Upper lobe of left lung (tissue), 6 donors: ENCODE measurements around the gene TP73. TPM values are rescaled to one million over a fixed set of nuclear protein-coding genes. Genes with fewer than 3 reads are reported as not detected.

Source experiments
- ATAC-seq, 2 donors: fragments of 200-7000 bp; cut with Tn5 transposase; one replicate each; pipeline ENCODE4 v1.9.1; 2022; ENCODE audit warnings: mild to moderate bottlenecking in 2 of 2, moderate library complexity in 2 of 2; ENCODE audit not compliant: low FRiP score in 2 of 2
- DNase-seq, 2 donors: peaks; one replicate each; pipeline ENCODE4 v3.0.0-alpha.2; 2019 to 2020
- H3K27ac ChIP-seq, 4 donors: fragments of 200-600 bp; sonication (generic); one replicate each; pipeline ENCODE4 v1.5.1; 2016 to 2019
- H3K27me3 ChIP-seq, 4 donors: fragments of 200-600 bp; sonication (generic); one replicate each; pipeline ENCODE4 v1.5.1; 2017 to 2019
- H3K36me3 ChIP-seq, 4 donors: fragments of 200-600 bp; sonication (generic); one replicate each; pipeline ENCODE4 v1.5.1; 2016 to 2019
- H3K4me1 ChIP-seq, 4 donors: fragments of 200-600 bp; sonication (generic); one replicate each; pipeline ENCODE4 v1.5.1; 2018 to 2019
- H3K4me3 ChIP-seq, 4 donors: fragments of 200-600 bp; sonication (generic); one replicate each; pipeline ENCODE4 v1.5.1; 2017 to 2019; ENCODE audit warnings: mild to moderate bottlenecking in 2 of 4, moderate library complexity in 1 of 4
- H3K9me3 ChIP-seq, 4 donors: fragments of 200-600 bp; sonication (generic); one replicate each; pipeline ENCODE4 v1.5.1; 2018 to 2019
- CTCF ChIP-seq, 6 experiments: fragments of 450-650 bp in 4 of 6; fragments of 200-600 bp in 2 of 6; sonication (generic) in 2 of 6; IDR thresholded peaks; one replicate each; pipeline ENCODE4 v1.5.1; 2016 to 2019; ENCODE audit warnings: antibody characterized with exemption in 6 of 6
- EP300 ChIP-seq, 4 donors: sonication (generic); formaldehyde crosslinking; IDR thresholded peaks; one replicate each; pipeline ENCODE4 v1.5.1; 2017; ENCODE audit warnings: antibody characterized with exemption in 4 of 4, control low read depth in 2 of 4
- POLR2A ChIP-seq, 4 donors: fragments of 450-650 bp; IDR thresholded peaks; one replicate each; pipeline ENCODE4 v1.5.1; 2016 to 2017; ENCODE audit warnings: antibody characterized with exemption in 4 of 4, mild to moderate bottlenecking in 2 of 4
- POLR2AphosphoS5 ChIP-seq, 2 donors: sonication (generic); formaldehyde crosslinking; IDR thresholded peaks; one replicate each; pipeline ENCODE4 v1.5.1; 2017; ENCODE audit warnings: antibody characterized with exemption in 2 of 2
- WGBS, 2 donors: methylation state at CpG; one replicate each; pipeline ENCODE4 v1.1.5; 2017 to 2018; 5-methylcytosine and 5-hydroxymethylcytosine counted together
- total RNA-seq, 6 donors: library from RNA; depleted of rRNA in 4 of 6; stranded (reverse); fragments of >200 nt in 4 of 6; gene quantifications; one replicate each; pipeline versions ENCODE4 v1.1.0 to v1.2.1, GENCODE V29; 2016 to 2021
- donor health status: DM: no; HTN: no; CAD: no; lungs with moderate emphysema.
- donor health status: DM: no; HTN: yes; CAD: no; lungs with severe emphysema.

TP73 gene
- total RNA-seq, 6 donors from 2014 or later, result 0.77 to 9.8 (median 4.1) TPM

- no peaks in the 10 kb centered on the region for H3K9me3 ChIP-seq
- no peak for DNase-seq
- H3K36me3 ChIP-seq, result no peaks in the 10 kb centered on the region
- H3K4me1 ChIP-seq, result no peaks in the 10 kb centered on the region
- ATAC-seq, result no peak
- H3K27ac ChIP-seq, result no peak overlapping the region
- no peaks in the 10 kb centered on the region for H3K27me3 ChIP-seq
- WGBS, 2 donors, result 87 to 93% methylated on average over 6 of the region's 6 CpGs
- no peak overlapping the region for H3K4me3 ChIP-seq
- no peak for TF ChIP-seq CTCF (IDR thresholded peaks at IDR 0.05)
- TF ChIP-seq POLR2A (IDR thresholded peaks at IDR 0.05), result no peak
- TF ChIP-seq EP300 (IDR thresholded peaks at IDR 0.05), result no peak
- TF ChIP-seq POLR2AphosphoS5 (IDR thresholded peaks at IDR 0.05), result no peak
Measured at GRCh38 chr1:3759164-3759563, 106.8 kb downstream of the TP73 start.

GRCh38 chr1:3759796-3760195 lies 107.5 kb downstream of the TP73 start:
- H3K27ac ChIP-seq, result no peak overlapping the region
- no peaks in the 10 kb centered on the region for H3K36me3 ChIP-seq
- DNase-seq, result no peak
- no peaks in the 10 kb centered on the region for H3K27me3 ChIP-seq
- TF ChIP-seq POLR2A (IDR thresholded peaks at IDR 0.05), result no peak
- no peak for TF ChIP-seq CTCF (IDR thresholded peaks at IDR 0.05)
- no peak for TF ChIP-seq EP300 (IDR thresholded peaks at IDR 0.05)
- TF ChIP-seq POLR2AphosphoS5 (IDR thresholded peaks at IDR 0.05), result no peak
- no peaks in the 10 kb centered on the region for H3K4me1 ChIP-seq
- 62 to 68% methylated on average over 6 of the region's 6 CpGs for WGBS, 2 donors
- no peak for ATAC-seq
- H3K9me3 ChIP-seq, result no peaks in the 10 kb centered on the region
- H3K4me3 ChIP-seq, result no peak overlapping the region

GRCh38 chr1:3761296-3762010 lies 109.1 kb downstream of the TP73 start:
- 86 to 89% methylated on average over 14 to 17 of the region's 17 CpGs for WGBS, 2 donors
- no peak overlapping the region for H3K27ac ChIP-seq
- DNase-seq, result no peak
- TF ChIP-seq EP300 (IDR thresholded peaks at IDR 0.05) (no peak), CTCF (IDR thresholded peaks at IDR 0.05) (no peak), POLR2A (IDR thresholded peaks at IDR 0.05) (no peak), POLR2AphosphoS5 (IDR thresholded peaks at IDR 0.05) (no peak)
- no peak overlapping the region for H3K4me3 ChIP-seq
- H3K36me3 ChIP-seq, result no peaks in the 10 kb centered on the region
- H3K27me3 ChIP-seq, result no peaks in the 10 kb centered on the region
- peak in 1 of 2 donors; percentile 28 for ATAC-seq
- H3K9me3 ChIP-seq, result no peaks in the 10 kb centered on the region
- H3K4me1 ChIP-seq, result no peaks in the 10 kb centered on the region

- Histone ChIP-seq H3K36me3 (no peaks in the 10 kb centered on the region), H3K9me3 (no peaks in the 10 kb centered on the region), H3K27ac (no peak overlapping the region), H3K4me3 (no peak overlapping the region), H3K27me3 (no peaks in the 10 kb centered on the region), H3K4me1 (no peaks in the 10 kb centered on the region)
- peak in 1 of 2 donors; percentile 72 for DNase-seq
- ATAC-seq, result peak in 1 of 2 donors; percentile 42
- WGBS, 2 donors, result 74 to 91% methylated on average over 8 of the region's 15 CpGs
- TF ChIP-seq POLR2AphosphoS5 (IDR thresholded peaks at IDR 0.05), result no peak
- no peak for TF ChIP-seq EP300 (IDR thresholded peaks at IDR 0.05)
- no peak for TF ChIP-seq CTCF (IDR thresholded peaks at IDR 0.05)
- TF ChIP-seq POLR2A (IDR thresholded peaks at IDR 0.05), result no peak
Measured at GRCh38 chr1:3762151-3762872, 110.0 kb downstream of the TP73 start.
